HFF-Myc (cell line): ENCODE results near the gene ZNF862.
A peak's percentile ranks its signal among the peaks of the same experiment; 100 is the strongest.

Experiments
- DNase-seq: peaks from one replicate; pipeline ENCODE4 v3.0.0-alpha.2; 2011; ENCODE audit warnings: low read depth; ENCODE audit errors: extremely low read depth
- H3K4me3 ChIP-seq: replicated peaks from 2 replicates; pipeline ENCODE4 v1.5.1; 2011; ENCODE audit warnings: low read depth, mild to moderate bottlenecking, control low read depth, low read length
- CTCF ChIP-seq: IDR thresholded peaks from 2 replicates; pipeline ENCODE4 v1.5.1; 2012; ENCODE audit warnings: mild to moderate bottlenecking, low read depth, low read length, control low read depth; ENCODE audit errors: missing control alignments

Gene ZNF862

GRCh38 chr7:149808311-149808710 is 29.9 kb upstream of the ZNF862 start:
- H3K4me3 ChIP-seq, result no peak overlapping the region
- TF ChIP-seq CTCF, result no peak
- no peak for DNase-seq

GRCh38 chr7:149809215-149809614 is 29.0 kb upstream of the ZNF862 start:
- H3K4me3 ChIP-seq, result no peak overlapping the region
- DNase-seq, result no peak
- TF ChIP-seq CTCF, result no peak

DNA sequence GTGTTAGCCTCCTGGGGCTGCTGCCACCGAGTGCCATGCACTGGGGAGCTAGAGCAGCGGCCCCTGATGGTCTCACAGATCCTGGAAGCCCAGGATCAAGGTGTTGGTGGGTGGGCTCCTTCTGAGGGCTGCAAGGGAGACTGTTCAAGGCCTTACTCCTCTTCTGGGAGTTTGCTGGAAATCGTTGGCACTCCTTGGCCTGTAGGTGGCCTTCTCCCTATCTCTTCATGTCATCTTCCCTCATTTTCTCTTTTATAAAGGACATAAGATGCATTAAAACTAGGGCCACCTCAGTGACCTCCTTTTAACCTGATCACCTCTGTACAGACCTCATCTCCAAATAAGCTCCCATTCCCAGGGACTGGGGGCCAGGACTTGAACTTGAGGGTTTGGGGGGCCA is 27.0 kb upstream of the ZNF862 start:
- DNase-seq, result no peak
- no peak overlapping the region for H3K4me3 ChIP-seq
- peak; percentile 33 for TF ChIP-seq CTCF

DNA sequence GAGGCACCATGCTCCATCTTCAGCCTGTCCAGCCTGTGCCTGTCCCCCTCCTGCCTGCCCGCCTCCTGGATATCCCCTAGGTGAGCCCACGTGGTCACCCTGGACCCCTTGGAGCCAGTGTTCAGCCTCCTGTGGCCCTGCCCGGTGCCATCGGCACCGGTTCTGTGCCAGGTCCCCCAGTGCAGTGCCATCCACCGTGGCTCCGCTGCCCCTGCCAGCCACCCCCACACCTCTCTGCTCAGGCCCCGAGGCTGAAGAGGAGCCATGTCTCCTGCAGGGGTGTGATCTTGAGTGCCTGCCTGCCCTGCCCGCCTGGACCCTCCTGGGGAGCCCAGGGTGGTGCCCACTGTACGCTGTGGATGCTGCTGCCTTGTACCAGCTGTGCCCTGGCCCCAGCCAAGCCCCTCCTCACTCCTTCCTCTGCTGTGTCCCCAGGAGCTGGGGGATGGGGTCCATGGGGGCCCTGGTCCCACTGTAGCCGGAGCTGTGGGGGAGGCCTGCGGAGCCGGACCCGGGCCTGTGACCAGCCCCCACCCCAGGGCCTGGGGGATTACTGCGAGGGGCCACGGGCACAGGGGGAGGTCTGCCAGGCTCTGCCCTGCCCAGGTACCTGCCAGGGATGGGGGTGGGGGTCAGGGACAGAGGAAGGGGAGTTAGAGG is 26.2 kb upstream of the ZNF862 start:
- H3K4me3 ChIP-seq, result no peak overlapping the region
- DNase-seq, result no peak
- TF ChIP-seq CTCF, result no peak

DNA sequence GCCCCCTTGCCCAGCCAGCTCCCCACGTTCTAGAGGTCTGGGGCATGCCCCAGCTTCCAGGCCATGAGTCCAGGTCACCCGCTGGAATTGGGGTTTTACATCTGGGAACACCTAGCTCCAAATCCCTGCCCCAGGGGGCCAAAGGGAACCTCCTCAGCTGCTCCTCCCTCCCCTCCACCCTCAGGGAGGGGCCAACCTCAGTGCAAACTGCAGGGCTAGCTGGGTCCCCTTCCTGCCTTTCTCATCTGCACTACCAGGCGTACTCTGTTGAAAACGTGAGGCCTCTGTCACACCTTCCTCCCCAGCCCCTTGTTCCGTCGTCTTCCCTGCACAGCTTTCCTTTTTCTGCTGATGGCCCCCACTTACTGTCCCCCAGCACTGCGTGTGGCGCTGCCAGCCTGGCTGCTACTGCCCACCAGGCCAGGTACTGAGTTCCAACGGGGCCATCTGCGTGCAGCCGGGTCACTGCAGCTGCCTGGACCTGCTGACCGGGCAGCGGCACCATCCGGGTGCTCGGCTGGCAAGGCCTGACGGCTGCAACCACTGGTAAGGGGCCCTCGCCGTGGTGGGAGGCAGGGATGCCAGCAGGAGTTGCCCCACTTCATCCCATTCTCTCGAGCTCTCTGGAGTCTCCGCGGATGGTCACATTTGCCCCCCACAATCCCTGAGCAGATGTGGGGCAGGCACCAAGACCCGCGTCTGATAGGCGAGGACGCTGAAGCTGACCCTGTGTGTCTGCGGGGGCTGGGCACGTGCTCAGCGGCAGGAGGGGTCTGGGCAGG is 24.7 kb upstream of the ZNF862 start:
- no peak for TF ChIP-seq CTCF

GRCh38 chr7:149814494-149814893 is 23.7 kb upstream of the ZNF862 start:
- DNase-seq, result no peak
- no peak for TF ChIP-seq CTCF
- no peak overlapping the region for H3K4me3 ChIP-seq

More for the DNA sequence above, 24.7 kb upstream of the ZNF862 start:
- no peak for DNase-seq
- no peak overlapping the region for H3K4me3 ChIP-seq
